Tibial artery (tissue), 4 donors: Measurements from ENCODE around the gene SDF4.

Experiments
- DNase-seq, 2 donors: peaks; one replicate each; pipeline ENCODE4 v3.0.0-alpha.2; 2019
- H3K27ac ChIP-seq, 2 donors: fragments of 200-600 bp; sonication (generic) in 1 of 2; 1 replicate in 1 of 2; 2 replicates in 1 of 2; pipeline ENCODE4 v1.5.1; 2018 to 2019; ENCODE audit warnings: mild to moderate bottlenecking in 1 of 2
- H3K27me3 ChIP-seq, 2 donors: fragments of 200-600 bp; sonication (generic) in 1 of 2; one replicate each; pipeline versions ENCODE4 v1.5.1 to v1.6.0; 2016 to 2019
- H3K36me3 ChIP-seq, 3 donors: fragments of 200-600 bp; sonication (generic) in 2 of 3; one replicate each; pipeline ENCODE4 v1.5.1; 2016 to 2019; ENCODE audit warnings: mild to moderate bottlenecking in 2 of 3
- H3K4me1 ChIP-seq, 4 donors: fragments of 200-600 bp; sonication (generic) in 2 of 4; 1 replicate in 3 of 4; 2 replicates in 1 of 4; pipeline ENCODE4 v1.5.1; 2016 to 2019
- H3K4me3 ChIP-seq, 2 donors: fragments of 200-600 bp; sonication (generic) in 1 of 2; 1 replicate in 1 of 2; 2 replicates in 1 of 2; pipeline ENCODE4 v1.5.1; 2018 to 2019; ENCODE audit warnings: mild to moderate bottlenecking in 2 of 2
- H3K9me3 ChIP-seq, 3 donors: fragments of 200-600 bp; sonication (generic) in 1 of 3; one replicate each; pipeline ENCODE4 v1.5.1; 2016 to 2019
- CTCF ChIP-seq, 2 experiments: fragments of 200-600 bp in 1 of 2; fragments of 450-650 bp in 1 of 2; IDR thresholded peaks; one replicate each; pipeline ENCODE4 v1.5.1; 2017 to 2019; ENCODE audit warnings: antibody characterized with exemption in 2 of 2, mild to moderate bottlenecking in 1 of 2, moderate library complexity in 1 of 2
- intact Hi-C: fragments of 100-400 bp; cut with DNase I; formaldehyde crosslinking; loops from one replicate; pipeline ENCODE4 v1.15.0; 2023; ENCODE audit warnings: low total_unique reads

Gene SDF4

GRCh38 chr1:1205769-1206375 lies 25.9 kb downstream of the SDF4 start:
- Histone ChIP-seq H3K36me3 (no peaks in the 10 kb centered on the region), H3K27me3 (peaks cover 0 to 75% of the 10 kb centered on the region in 2 donors), H3K27ac (no peak overlapping the region), H3K4me3 (peak overlapping the region in 1 of 2 donors; percentile 4), H3K9me3 (no peaks in the 10 kb centered on the region), H3K4me1 (peaks cover 0 to 38% (median 27%) of the 10 kb centered on the region in 4 donors)
- no peak for TF ChIP-seq CTCF (IDR thresholded peaks at IDR 0.05)
- intact Hi-C loops = no loop called here
- no peak for DNase-seq

- H3K4me3 ChIP-seq = no peak overlapping the region
- DNase-seq = no peak
- H3K27ac ChIP-seq = no peak overlapping the region
- H3K36me3 ChIP-seq = no peaks in the 10 kb centered on the region
- intact Hi-C loops = no loop called here
- H3K4me1 ChIP-seq = peaks cover 0 to 40% (median 28%) of the 10 kb centered on the region in 4 donors
- H3K27me3 ChIP-seq = peaks cover 0 to 82% of the 10 kb centered on the region in 2 donors
- H3K9me3 ChIP-seq = no peaks in the 10 kb centered on the region
- TF ChIP-seq CTCF (IDR thresholded peaks at IDR 0.05) = no peak
Observed at GRCh38 chr1:1204998-1205768, 26.6 kb downstream of the SDF4 start.

- Histone ChIP-seq H3K4me3 (no peak overlapping the region), H3K4me1 (peaks cover 0 to 40% (median 28%) of the 10 kb centered on the region in 4 donors), H3K9me3 (no peaks in the 10 kb centered on the region), H3K27me3 (peaks cover 0 to 89% of the 10 kb centered on the region in 2 donors), H3K36me3 (no peaks in the 10 kb centered on the region), H3K27ac (no peak overlapping the region)
- DNase-seq = no peak
- TF ChIP-seq CTCF (IDR thresholded peaks at IDR 0.05) = no peak
- intact Hi-C loops = no loop called here
Observed at GRCh38 chr1:1204425-1204920, 27.3 kb downstream of the SDF4 start.

- Histone ChIP-seq H3K36me3 (no peaks in the 10 kb centered on the region), H3K9me3 (no peaks in the 10 kb centered on the region), H3K27me3 (peaks cover 0 to 92% of the 10 kb centered on the region in 2 donors), H3K4me1 (peaks cover 0 to 39% (median 27%) of the 10 kb centered on the region in 4 donors), H3K4me3 (no peak overlapping the region), H3K27ac (no peak overlapping the region)
- intact Hi-C loops = no loop called here
- no peak for TF ChIP-seq CTCF (IDR thresholded peaks at IDR 0.05)
- DNase-seq = no peak
Observed at GRCh38 chr1:1203561-1204424, 28.0 kb downstream of the SDF4 start.

GRCh38 chr1:1202831-1203560 lies 28.8 kb downstream of the SDF4 start:
- Histone ChIP-seq H3K4me3 (no peak overlapping the region), H3K27me3 (peaks cover 0 to 92% of the 10 kb centered on the region in 2 donors), H3K36me3 (no peaks in the 10 kb centered on the region), H3K4me1 (peaks cover 0 to 31% (median 20%) of the 10 kb centered on the region in 4 donors), H3K9me3 (no peaks in the 10 kb centered on the region), H3K27ac (no peak overlapping the region)
- no peak for TF ChIP-seq CTCF (IDR thresholded peaks at IDR 0.05)
- intact Hi-C loops = no loop called here
- DNase-seq = no peak
